Erythroblast (primary cell): Measurements from ENCODE around the gene WDR4.
A peak's percentile ranks its signal among the peaks of the same experiment; 100 is the strongest.
"Not testable (repeated sequence)": the region's sequence is repeated elsewhere in the genome, so short reads cannot be mapped to it uniquely, and the experiment has no call there.

Experiments used
- DNase-seq, 2 experiments: peaks; one replicate each; lab custom pipeline; 2025; lab: John Stamatoyannopoulos, UW
- GATA1 ChIP-seq: IDR thresholded peaks from 2 replicates; pipeline ENCODE4 v1.6.1; 2011; ENCODE audit warnings: low read depth, mild to moderate bottlenecking, control low read depth, low read length, moderate library complexity
- POLR2A ChIP-seq: IDR thresholded peaks from 2 replicates; pipeline ENCODE4 v1.6.1; 2011; ENCODE audit warnings: mild to moderate bottlenecking, low read length

WDR4 gene

GRCh38 chr21:42852925-42853570, 26.3 kb downstream of the WDR4 start:
- no peak for DNase-seq

GRCh38 chr21:42851812-42852665, 27.3 kb downstream of the WDR4 start:
- TF ChIP-seq POLR2A = no peak
- TF ChIP-seq GATA1 = no peak
- no peak for DNase-seq

More at GRCh38 chr21:42852925-42853570, 26.3 kb downstream of the WDR4 start:
- TF ChIP-seq POLR2A (no peak), GATA1 (no peak)

GRCh38 chr21:42850866-42851391, 28.4 kb downstream of the WDR4 start:
- TF ChIP-seq GATA1 (no peak), POLR2A (no peak)
- DNase-seq = peak; percentile 53 to 71

- no peak for DNase-seq
- TF ChIP-seq POLR2A (no peak), GATA1 (no peak)
These were observed 28.9 kb downstream of the WDR4 start for GRCh38 chr21:42850463-42850862.

DNA sequence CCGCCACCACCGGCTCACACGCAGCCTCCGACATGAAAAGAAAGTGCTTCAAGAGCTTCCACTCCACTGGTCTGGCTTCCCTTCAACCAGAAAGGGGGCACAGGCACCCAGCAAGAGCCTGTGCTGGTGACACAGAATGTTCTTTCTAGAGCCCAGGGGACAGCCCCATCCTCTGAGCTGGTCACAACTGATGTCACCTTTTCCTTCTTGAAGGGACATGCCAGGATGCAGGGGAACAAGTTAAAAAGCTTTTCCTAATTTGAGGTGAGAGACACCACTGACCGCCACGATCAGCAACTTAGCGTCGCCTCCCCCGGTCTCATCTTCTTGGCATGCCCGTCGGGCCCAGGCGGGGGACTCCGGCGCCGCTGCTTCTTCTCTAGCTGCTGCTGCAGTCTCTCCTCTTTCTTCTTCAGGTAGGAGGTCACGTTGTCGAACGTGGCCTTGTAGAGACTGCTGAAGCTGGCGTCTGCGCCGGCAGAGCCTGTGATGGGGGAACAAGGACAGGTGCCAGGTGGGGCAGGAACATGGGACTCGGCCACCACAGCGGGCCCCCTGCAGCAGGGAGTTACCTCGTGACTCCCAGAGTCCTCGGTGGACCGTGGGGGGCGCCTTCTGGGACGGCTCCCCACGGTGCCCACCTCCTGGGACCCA, 29.5 kb downstream of the WDR4 start:
- TF ChIP-seq POLR2A (no peak), GATA1 (no peak)
- no peak for DNase-seq

DNA sequence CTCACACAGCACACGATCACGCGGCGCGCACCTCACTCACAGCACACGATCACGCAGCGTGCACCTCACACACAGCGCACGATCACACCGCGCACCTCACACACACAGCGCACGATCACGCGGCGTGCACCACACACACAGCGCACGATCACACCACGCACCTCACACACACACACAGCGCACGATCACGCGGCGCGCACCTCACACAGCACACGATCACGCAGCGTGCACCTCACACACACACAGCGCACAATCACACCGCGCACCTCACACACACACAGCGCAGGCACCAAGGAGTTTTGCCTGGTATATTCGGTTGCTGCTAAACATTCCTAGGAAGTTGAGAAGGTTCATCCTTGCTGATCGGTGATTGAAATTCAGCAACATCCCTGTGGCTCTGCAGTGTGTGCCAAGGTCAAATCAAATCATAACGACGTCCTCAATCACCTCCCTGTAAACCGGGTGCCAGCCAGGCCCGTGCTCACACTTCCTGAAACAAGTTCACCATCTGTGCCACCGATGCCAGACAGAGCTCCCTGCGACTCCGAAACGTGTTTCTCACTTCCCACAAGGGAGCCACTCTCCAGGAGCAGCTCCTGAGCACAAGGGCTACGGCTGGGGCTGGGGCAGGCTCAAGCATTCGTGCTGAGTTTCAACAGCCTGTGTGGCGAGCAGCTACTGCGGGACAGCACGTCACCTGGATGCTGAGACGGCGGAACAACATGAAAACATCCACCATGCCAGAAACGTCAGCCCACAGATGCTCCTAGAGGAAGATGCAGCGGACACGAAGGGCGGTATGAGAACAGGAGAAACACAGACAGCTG, 30.2 kb downstream of the WDR4 start:
- DNase-seq = no peak
- TF ChIP-seq GATA1 (no peak), POLR2A (no peak)

- DNase-seq = not testable (repeated sequence)
These were observed 31.0 kb downstream of the WDR4 start for GRCh38 chr21:42848144-42848931.

DNA sequence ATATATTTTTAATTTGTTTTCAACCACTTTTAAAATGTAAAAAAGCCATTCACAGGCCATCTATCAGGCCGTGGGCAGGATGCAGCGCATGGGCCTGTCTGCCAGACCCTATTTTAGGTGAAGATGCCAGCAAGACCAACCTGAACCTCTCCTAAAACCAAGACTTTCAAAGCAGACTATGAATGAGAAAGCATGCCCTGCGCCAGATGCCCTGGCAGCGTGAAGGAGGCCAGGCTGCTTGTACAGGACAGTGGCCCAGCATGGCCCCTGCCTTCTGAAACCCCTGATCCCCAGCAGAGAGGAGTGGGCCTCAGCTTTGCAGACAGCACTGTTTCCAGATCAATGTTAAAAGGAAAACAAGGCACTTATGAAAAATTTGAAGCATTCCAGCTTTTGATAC, 31.6 kb downstream of the WDR4 start:
- TF ChIP-seq POLR2A (no peak), GATA1 (no peak)
- no peak for DNase-seq

DNA sequence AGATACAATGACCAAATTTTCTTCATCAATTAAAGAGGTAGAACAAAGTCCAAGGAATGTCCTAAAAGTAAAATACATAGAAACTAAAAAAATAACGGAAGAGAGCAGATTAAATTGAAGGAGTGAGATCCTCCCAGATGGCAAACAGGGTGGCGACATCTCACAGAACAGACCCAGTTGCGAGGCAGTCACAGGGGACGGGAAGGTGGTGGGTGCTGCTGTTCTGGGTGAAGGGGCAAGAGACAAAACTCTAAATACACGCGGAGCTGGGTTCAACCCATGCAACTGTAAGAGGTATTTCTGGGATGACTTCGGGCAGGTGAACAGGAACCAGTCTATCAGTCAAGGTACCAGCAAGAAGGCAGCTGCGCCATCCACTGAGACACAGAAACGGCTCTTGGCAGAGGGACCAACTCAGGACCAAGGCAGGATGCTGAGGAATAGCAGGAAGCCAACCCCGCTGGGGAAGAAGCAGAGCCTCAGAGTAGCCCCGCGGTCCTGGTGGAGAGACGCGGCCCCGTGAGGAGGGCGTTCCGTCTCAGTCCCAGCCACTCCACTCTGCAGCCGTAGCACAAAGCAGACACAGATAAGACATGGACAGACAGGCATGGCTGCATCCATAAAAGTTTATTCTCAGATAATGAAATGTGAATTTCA, 32.2 kb downstream of the WDR4 start:
- TF ChIP-seq POLR2A = no peak
- TF ChIP-seq GATA1 = no peak
- DNase-seq = no peak

DNA sequence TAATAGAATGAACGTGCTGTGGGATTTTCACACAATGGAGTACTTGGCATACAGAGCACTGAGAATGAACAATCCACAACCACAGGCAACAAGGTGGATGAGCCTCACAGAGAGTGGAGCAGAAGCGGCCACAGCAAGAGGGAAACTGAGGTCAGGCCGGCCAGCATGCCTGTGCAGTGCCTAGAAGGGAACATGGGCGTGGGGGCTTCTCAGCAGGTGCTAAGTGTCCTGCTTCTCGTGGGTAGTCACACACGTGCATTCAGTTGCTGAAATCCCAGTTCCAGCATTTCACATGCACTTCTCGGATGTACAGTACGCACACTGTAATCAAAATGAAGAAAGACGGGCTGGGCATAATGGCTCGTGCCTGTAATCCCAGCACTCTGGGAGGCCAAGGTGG, 33.1 kb downstream of the WDR4 start:
- TF ChIP-seq GATA1 (no peak), POLR2A (no peak)
- no peak for DNase-seq

- no peak for DNase-seq
- TF ChIP-seq GATA1 (no peak), POLR2A (no peak)
These were observed 33.9 kb downstream of the WDR4 start for GRCh38 chr21:42845296-42845965.
